Stimulated activated naive B cell treated with anti-CD40 and anti-IgM and Interleukin-4, amounts not matched to agents 10 μg/mL and 1 μg/mL and 100 μg/mL, for 72 hours (primary cell): ENCODE measurements around the gene ZNHIT2.

Experiments
- ATAC-seq, 2 donors: fragments of 150-1000 bp; cut with Tn5 transposase; replicated peaks; 2 replicates each; pipeline ENCODE4 v1.10.0; 2021; ENCODE audit warnings: moderate library complexity in 1 of 2
- DNase-seq: peaks from one replicate; pipeline ENCODE4 v3.0.0; 2021
- H3K27ac Mint-ChIP-seq: one replicate; pipeline ENCODE4 v1.8.0; 2022; ENCODE audit warnings: mild to moderate bottlenecking, mixed read lengths
- H3K27me3 Mint-ChIP-seq, 2 donors: one replicate each; pipeline ENCODE4 v1.8.0; 2022; ENCODE audit warnings: mixed read lengths in 2 of 2
- H3K36me3 Mint-ChIP-seq, 2 donors: one replicate each; pipeline ENCODE4 v1.8.0; 2022; ENCODE audit warnings: mixed read lengths in 2 of 2, mild to moderate bottlenecking in 1 of 2
- H3K4me1 Mint-ChIP-seq, 2 donors: one replicate each; pipeline ENCODE4 v1.8.0; 2022; ENCODE audit warnings: mixed read lengths in 2 of 2, mild to moderate bottlenecking in 1 of 2
- H3K4me3 Mint-ChIP-seq, 2 donors: one replicate each; pipeline ENCODE4 v1.8.0; 2022; ENCODE audit warnings: mild to moderate bottlenecking in 2 of 2, mixed read lengths in 2 of 2, moderate library complexity in 1 of 2
- H3K9me3 Mint-ChIP-seq, 2 donors: one replicate each; pipeline ENCODE4 v1.8.0; 2022; ENCODE audit warnings: mixed read lengths in 2 of 2, mild to moderate bottlenecking in 1 of 2

The ZNHIT2 gene

GRCh38 chr11:65108469-65109123, 8.9 kb downstream of the ZNHIT2 start:
- DNase-seq (no peak), ATAC-seq (no peak)
- H3K4me1 Mint-ChIP-seq = peaks cover 33 to 57% of the 10 kb centered on the region in 2 donors
- no peak overlapping the region for H3K27ac Mint-ChIP-seq
- no peaks in the 10 kb centered on the region for H3K27me3 Mint-ChIP-seq
- H3K4me3 Mint-ChIP-seq = no peak overlapping the region
- H3K9me3 Mint-ChIP-seq = no peaks in the 10 kb centered on the region
- H3K36me3 Mint-ChIP-seq = peaks cover 12 to 39% of the 10 kb centered on the region in 2 donors

GRCh38 chr11:65107751-65108468, 9.6 kb downstream of the ZNHIT2 start:
- DNase-seq = no peak
- Mint-ChIP-seq H3K4me1 (peaks cover 29 to 56% of the 10 kb centered on the region in 2 donors), H3K27ac (no peak overlapping the region), H3K9me3 (no peaks in the 10 kb centered on the region), H3K36me3 (peaks cover 14 to 39% of the 10 kb centered on the region in 2 donors), H3K4me3 (no peak overlapping the region), H3K27me3 (no peaks in the 10 kb centered on the region)
- ATAC-seq = no peak

- H3K4me3 Mint-ChIP-seq = no peak overlapping the region
- no peaks in the 10 kb centered on the region for H3K27me3 Mint-ChIP-seq
- no peak overlapping the region for H3K27ac Mint-ChIP-seq
- no peaks in the 10 kb centered on the region for H3K9me3 Mint-ChIP-seq
- ATAC-seq = no peak
- H3K36me3 Mint-ChIP-seq = peaks cover 14 to 39% of the 10 kb centered on the region in 2 donors
- peaks cover 25 to 49% of the 10 kb centered on the region in 2 donors for H3K4me1 Mint-ChIP-seq
- DNase-seq = no peak
These were observed 10.4 kb downstream of the ZNHIT2 start for GRCh38 chr11:65107078-65107477.

- no peak overlapping the region for H3K4me3 Mint-ChIP-seq
- no peak for DNase-seq
- H3K36me3 Mint-ChIP-seq = peaks cover 6 to 29% of the 10 kb centered on the region in 2 donors
- peaks cover 8 to 25% of the 10 kb centered on the region in 2 donors for H3K4me1 Mint-ChIP-seq
- no peak overlapping the region for H3K27ac Mint-ChIP-seq
- H3K9me3 Mint-ChIP-seq = no peaks in the 10 kb centered on the region
- no peak for ATAC-seq
- no peaks in the 10 kb centered on the region for H3K27me3 Mint-ChIP-seq
These were observed 12.9 kb downstream of the ZNHIT2 start for GRCh38 chr11:65104628-65105027.

GRCh38 chr11:65103476-65103875, 14.0 kb downstream of the ZNHIT2 start:
- Mint-ChIP-seq H3K4me3 (no peak overlapping the region), H3K9me3 (no peaks in the 10 kb centered on the region), H3K27me3 (no peaks in the 10 kb centered on the region), H3K27ac (no peak overlapping the region), H3K36me3 (peaks cover 5 to 30% of the 10 kb centered on the region in 2 donors), H3K4me1 (peaks cover 12 to 30% of the 10 kb centered on the region in 2 donors)
- no peak for DNase-seq
- ATAC-seq = no peak

- H3K9me3 Mint-ChIP-seq = no peaks in the 10 kb centered on the region
- ATAC-seq (no peak), DNase-seq (no peak)
- no peak overlapping the region for H3K27ac Mint-ChIP-seq
- H3K4me1 Mint-ChIP-seq = peaks cover 13 to 35% of the 10 kb centered on the region in 2 donors
- peaks cover 6 to 29% of the 10 kb centered on the region in 2 donors for H3K36me3 Mint-ChIP-seq
- H3K4me3 Mint-ChIP-seq = no peak overlapping the region
- H3K27me3 Mint-ChIP-seq = no peaks in the 10 kb centered on the region
These were observed 15.1 kb downstream of the ZNHIT2 start for GRCh38 chr11:65102142-65103095.

GRCh38 chr11:65100674-65101350, 16.7 kb downstream of the ZNHIT2 start:
- DNase-seq (no peak), ATAC-seq (no peak)
- no peaks in the 10 kb centered on the region for H3K27me3 Mint-ChIP-seq
- H3K36me3 Mint-ChIP-seq = peaks cover 3 to 15% of the 10 kb centered on the region in 2 donors
- H3K27ac Mint-ChIP-seq = peak overlapping the region; percentile 47
- peaks cover 10 to 27% of the 10 kb centered on the region in 2 donors for H3K4me1 Mint-ChIP-seq
- H3K4me3 Mint-ChIP-seq = no peak overlapping the region
- H3K9me3 Mint-ChIP-seq = no peaks in the 10 kb centered on the region

GRCh38 chr11:65096926-65097325, 20.6 kb downstream of the ZNHIT2 start:
- H3K9me3 Mint-ChIP-seq = no peaks in the 10 kb centered on the region
- peaks cover 13 to 22% of the 10 kb centered on the region in 2 donors for H3K4me1 Mint-ChIP-seq
- DNase-seq (no peak), ATAC-seq (no peak)
- no peaks in the 10 kb centered on the region for H3K27me3 Mint-ChIP-seq
- peaks cover 2 to 5% of the 10 kb centered on the region in 2 donors for H3K36me3 Mint-ChIP-seq
- no peak overlapping the region for H3K27ac Mint-ChIP-seq
- H3K4me3 Mint-ChIP-seq = peak overlapping the region; percentile 86 to 88

- peak within 1 kb of the TSS; percentile 86 to 88 for H3K4me3 Mint-ChIP-seq
- no peaks in the 10 kb centered on the region for H3K27me3 Mint-ChIP-seq
- H3K36me3 Mint-ChIP-seq = peaks cover 2 to 5% of the 10 kb centered on the region in 2 donors
- no peaks in the 10 kb centered on the region for H3K9me3 Mint-ChIP-seq
- peak; percentile 97 to 98 for ATAC-seq
- peak; percentile 82 for DNase-seq
- peak within 1 kb of the TSS; percentile 99 for H3K27ac Mint-ChIP-seq
- peaks cover 13 to 22% of the 10 kb centered on the region in 2 donors for H3K4me1 Mint-ChIP-seq
These were observed 21.3 kb downstream of the ZNHIT2 start, which contains the start of gene VPS51 for GRCh38 chr11:65095974-65096806. Gene VPS51 (plus strand): TSS chr11:65096214. CDS start chr11:65096251, 37 bp downstream.

GRCh38 chr11:65095427-65095826, 22.1 kb downstream of the ZNHIT2 start:
- Mint-ChIP-seq H3K27me3 (no peaks in the 10 kb centered on the region), H3K36me3 (peaks cover 2 to 6% of the 10 kb centered on the region in 2 donors), H3K27ac (peak overlapping the region; percentile 99), H3K4me1 (peaks cover 11 to 22% of the 10 kb centered on the region in 2 donors), H3K4me3 (peak overlapping the region; percentile 86 to 88), H3K9me3 (no peaks in the 10 kb centered on the region)
- DNase-seq (no peak), ATAC-seq (no peak)

- no peak overlapping the region for H3K27ac Mint-ChIP-seq
- no peaks in the 10 kb centered on the region for H3K27me3 Mint-ChIP-seq
- no peak overlapping the region for H3K4me3 Mint-ChIP-seq
These were observed 26.9 kb downstream of the ZNHIT2 start for GRCh38 chr11:65090628-65091027.

GRCh38 chr11:65089621-65090020, 27.9 kb downstream of the ZNHIT2 start:
- Mint-ChIP-seq H3K27ac (no peak overlapping the region), H3K27me3 (no peaks in the 10 kb centered on the region), H3K4me3 (no peak overlapping the region), H3K36me3 (peaks cover 33 to 41% of the 10 kb centered on the region in 2 donors), H3K9me3 (no peaks in the 10 kb centered on the region), H3K4me1 (peaks cover 15 to 17% of the 10 kb centered on the region in 2 donors)
- DNase-seq (no peak), ATAC-seq (no peak)

More at GRCh38 chr11:65090628-65091027, 26.9 kb downstream of the ZNHIT2 start:
- no peaks in the 10 kb centered on the region for H3K9me3 Mint-ChIP-seq
- ATAC-seq (no peak), DNase-seq (no peak)
- peaks cover 8 to 9% of the 10 kb centered on the region in 2 donors for H3K4me1 Mint-ChIP-seq
- H3K36me3 Mint-ChIP-seq = peaks cover 28 to 36% of the 10 kb centered on the region in 2 donors

- no peak for ATAC-seq
- H3K4me1 Mint-ChIP-seq = peaks cover 27 to 35% of the 10 kb centered on the region in 2 donors
- peaks cover 33 to 49% of the 10 kb centered on the region in 2 donors for H3K36me3 Mint-ChIP-seq
- H3K9me3 Mint-ChIP-seq = no peaks in the 10 kb centered on the region
- H3K27ac Mint-ChIP-seq = no peak overlapping the region
- H3K4me3 Mint-ChIP-seq = no peak overlapping the region
- no peak for DNase-seq
- no peaks in the 10 kb centered on the region for H3K27me3 Mint-ChIP-seq
These were observed 29.7 kb downstream of the ZNHIT2 start for GRCh38 chr11:65087827-65088226.
